NCI-H345 (cell line): ENCODE data around the gene MYBPH.

ENCODE experiments used
- DNase-seq: peaks from one replicate; lab custom pipeline; 2025; lab: John Stamatoyannopoulos, UW

MYBPH gene, protein sequence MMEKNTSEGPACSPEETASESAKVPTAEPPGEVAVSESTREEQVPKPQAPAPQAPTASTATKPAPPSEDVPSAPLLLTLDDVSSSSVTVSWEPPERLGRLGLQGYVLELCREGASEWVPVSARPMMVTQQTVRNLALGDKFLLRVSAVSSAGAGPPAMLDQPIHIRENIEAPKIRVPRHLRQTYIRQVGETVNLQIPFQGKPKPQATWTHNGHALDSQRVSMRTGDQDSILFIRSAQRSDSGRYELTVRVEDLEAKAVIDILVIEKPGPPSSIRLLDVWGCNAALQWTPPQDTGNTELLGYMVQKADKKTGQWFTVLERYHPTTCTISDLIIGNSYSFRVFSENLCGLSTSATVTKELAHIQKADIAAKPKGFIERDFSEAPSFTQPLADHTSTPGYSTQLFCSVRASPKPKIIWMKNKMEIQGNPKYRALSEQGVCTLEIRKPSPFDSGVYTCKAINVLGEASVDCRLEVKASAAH

DNA sequence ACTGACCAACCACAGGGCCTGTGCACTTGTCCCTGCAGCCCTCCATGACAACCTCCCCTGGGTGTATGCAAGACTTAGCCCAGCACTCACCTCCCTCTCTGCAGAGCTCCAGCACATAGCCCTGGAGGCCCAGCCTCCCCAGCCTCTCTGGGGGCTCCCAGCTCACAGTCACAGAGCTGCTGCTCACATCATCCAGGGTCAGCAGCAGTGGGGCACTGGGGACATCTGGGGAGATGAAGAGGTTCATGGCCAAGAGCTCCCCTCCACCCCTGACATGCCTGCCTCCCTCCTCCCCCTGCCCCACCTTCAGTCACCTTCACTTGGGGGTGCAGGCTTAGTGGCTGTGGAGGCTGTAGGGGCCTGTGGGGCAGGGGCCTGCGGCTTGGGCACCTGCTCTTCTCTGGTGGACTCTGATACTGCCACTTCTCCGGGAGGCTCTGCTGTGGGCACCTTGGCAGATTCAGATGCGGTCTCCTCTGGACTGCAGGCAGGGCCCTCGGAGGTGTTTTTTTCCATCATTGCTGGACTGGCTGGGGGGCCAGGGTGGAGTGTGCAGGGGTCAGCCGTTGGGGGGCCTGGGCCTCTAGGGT, at the start of gene MYBPH:
MYBPH (minus strand) TSS at position 590 of the 590 bp plus-strand sequence; CDS start at position 519, 71 bp downstream.
- no peak for DNase-seq

DNA sequence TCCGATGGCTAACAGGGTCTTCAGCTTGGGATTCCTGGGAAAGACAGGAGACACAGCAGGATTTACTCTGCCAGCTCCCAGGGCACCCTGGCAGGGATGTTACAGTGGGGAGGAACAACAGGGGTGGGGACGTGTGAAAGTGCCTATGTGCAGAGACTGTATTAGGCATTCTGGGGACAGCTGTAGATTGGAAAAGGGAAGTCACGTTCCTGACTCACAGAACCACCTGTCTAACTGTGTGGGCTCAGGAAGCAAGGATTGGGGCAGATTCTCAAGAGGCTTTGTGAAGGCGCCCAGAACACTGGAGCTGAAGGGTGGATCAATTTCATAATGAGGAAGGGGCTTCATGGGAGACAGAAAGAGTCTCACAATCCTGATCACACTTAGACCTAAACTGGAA, 49.4 kb upstream of the MYBPH start:
- no peak for DNase-seq

DNA sequence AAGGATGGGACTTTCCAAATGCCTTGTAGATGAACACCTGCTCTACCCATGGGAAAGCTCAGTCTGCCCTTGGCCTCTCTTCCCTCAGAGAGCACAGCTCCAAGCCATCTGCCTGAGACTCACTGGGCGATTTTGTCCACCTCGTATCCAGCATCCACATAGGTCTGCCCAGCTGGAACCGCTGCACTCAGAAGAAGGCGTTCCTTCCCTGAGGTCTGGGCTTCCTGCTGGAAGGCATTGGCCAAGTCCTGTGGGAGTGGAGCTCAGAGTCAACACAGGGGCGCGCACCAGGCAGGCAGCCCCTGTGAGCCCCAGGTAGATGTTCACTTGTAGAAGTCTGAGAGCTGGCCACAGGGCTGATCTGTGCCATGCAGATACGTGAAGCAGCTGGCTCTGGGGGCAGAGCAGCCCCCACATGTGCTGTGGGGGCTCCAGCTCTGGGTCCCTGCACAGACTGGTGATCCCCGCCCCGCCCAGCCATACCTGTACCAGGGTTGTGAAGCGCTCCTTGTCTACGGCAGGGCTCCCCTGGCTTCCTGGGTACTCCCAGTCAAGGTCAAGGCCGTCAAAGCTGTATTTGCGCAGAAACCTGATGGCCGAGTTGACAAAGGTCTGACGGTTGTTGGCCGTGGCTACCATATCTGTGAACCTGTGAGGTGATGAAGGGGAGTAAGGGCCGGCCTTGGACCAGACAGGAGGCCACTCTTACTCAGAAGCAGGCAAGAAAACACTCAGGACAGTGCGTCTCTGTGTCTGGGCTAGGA, 47.6 kb upstream of the MYBPH start:
- no peak for DNase-seq

DNA sequence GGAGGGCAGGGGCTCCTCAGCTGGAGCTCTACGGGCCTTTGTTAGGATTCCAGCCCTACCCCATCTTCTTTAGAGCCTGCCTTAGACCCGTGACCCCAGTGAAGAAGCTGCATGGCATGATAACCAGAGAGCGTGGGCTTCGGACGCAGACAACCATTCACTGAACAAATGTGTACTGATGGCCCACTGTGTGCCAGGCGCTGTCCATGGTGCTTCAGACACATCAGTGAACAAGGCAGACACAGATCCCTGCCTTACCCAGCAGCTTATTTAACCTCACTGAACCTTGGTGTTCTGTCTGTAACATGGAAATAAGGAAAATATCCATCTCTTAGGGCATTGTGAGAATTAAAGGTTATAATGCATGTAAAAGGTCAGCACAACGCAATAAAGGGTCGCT, 44.3 kb upstream of the MYBPH start:
- no peak for DNase-seq

DNA sequence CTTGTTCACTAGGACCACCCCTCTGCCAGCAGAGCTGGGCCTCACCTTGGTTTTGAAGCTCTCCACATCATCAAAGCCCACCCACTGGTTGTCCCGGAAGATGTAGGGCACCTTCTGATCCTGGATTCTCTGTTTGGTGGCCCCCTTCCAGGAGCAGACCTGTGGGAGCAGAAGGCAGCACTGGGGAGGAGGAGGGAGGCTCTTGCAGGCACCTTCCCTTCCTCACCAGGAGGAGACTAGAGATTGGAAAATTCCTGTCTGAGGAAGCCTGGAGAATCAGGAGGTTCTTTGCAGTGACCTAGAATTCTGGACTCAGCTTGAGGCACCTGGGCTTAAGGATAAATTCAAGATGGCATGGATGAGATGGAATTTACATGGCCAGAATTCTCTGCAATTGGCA, 43.5 kb upstream of the MYBPH start:
- no peak for DNase-seq

DNA sequence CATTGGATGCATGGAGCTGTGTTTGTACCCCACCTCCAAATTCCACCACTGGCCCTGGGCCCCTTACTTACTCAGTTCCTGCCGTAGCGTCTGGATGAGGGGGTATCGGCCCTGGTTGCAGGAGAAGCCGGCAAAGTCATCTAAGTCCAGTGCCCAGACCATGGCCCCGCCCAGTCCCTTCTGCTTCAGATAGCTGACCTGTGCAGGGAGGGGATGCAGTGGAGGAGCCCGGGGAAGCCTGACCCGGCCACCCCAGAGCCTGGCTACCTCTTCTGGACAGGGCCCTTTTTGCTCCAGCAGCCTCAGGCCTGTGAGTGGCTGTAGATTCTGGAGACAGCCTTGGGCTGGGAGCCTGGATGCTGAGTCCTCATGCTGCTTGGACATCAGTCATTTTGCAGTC, 42.0 kb upstream of the MYBPH start:
- no peak for DNase-seq

DNA sequence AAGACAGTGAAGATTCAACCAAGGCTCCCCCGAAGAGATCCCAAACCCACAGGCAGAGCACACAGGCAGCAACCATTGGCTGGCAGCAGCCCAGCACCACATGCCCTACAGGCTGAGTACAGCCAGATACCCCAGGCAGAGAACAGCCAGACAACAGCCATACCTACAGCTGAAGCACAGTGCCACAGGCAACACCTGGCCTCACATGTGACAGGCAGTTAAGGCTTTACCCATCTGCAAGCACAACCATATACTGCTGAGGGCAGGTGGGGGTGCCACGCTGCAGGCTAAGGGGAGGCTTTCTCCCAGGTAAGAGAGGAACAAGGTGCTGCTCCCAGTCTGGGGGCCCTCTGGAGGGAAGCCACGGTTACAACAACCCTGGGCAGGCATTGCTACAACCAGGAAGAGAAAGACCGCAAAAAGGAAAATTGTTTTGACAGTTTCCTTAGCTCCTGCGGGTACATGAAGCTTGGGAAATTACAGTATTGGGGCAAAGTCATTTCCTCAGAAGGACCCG, 41.6 kb upstream of the MYBPH start:
- no peak for DNase-seq

DNA sequence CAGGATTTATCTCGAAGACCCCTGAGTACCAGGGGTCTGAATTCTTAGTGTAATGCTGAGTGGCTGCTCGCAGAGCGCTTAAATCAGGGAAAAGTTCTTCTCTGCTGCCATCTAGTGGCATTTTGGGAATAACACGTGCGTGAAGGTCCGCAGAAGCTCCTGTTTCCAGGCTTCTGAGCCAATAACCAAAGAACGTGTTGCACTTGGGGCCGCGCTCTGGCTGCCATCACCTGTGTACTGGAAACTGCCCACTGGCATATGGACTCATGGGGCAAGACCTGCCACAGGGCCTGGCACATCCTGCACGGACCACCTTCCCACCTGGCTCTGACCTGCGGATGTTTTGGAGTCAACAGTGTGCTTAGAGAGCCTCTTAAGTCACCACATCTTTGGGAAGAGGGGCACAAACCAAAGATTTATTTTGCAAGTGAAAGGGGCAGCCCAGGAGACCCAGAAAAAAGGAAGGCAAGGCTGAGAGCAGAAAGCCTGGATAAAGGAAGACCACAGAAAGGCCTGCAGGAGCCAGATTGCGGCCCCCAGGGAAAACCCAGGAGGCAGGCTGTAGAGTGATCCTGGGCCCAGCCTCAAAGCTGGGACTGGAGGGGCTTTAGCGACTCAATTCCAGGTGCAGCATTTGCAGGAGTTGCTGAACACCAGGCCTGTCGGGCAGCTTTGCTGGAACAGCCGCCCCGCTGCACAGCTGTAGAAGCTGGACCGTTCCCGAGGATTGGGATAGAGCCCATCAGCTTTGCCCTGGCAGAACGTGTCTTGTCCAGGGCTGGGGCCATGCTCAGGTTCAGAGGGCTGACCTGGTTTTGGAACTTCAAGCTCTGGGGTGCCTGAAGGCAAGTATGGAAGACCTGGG, 40.9 kb upstream of the MYBPH start:
- DNase-seq = peak; percentile 78

DNA sequence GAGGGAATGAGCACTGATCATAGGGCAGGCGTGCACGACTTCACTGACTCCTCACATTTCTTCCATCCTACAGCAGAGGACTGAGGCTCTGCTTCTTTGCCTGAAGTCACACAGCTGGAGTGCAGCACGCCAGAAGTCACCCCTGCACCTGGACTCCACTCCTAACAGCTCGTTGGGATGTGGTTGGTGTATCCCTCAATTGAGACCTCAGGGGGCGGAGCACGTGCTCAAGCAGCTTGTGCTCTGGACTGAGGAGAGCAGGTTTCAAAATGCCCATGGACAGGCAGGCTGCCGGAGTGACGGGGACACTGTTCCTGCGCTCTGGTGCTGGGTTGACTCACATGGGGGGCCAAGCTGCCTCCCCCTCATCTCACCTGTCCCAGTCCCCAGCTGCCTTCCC, 39.9 kb upstream of the MYBPH start:
- DNase-seq = peak; percentile 3

DNA sequence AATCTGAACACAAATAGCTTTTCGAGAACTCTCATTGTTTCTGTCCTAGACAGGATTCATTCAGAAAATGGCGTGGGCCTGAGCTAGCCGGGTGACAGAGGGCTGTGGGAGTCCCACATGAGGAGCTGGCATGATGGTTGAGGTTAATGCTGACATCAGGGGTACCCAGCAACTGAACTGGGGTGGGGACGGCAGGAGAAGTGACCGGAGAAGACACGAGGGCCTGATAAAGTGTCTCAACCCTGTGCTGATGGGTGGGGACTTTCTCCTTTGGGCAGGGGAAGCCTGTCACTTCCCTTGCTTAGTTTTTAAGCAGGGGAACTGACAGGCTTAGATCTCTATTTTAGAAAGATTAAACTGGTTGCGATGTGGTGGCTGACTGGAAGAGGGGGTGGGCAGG, 39.2 kb upstream of the MYBPH start:
- DNase-seq = no peak

DNA sequence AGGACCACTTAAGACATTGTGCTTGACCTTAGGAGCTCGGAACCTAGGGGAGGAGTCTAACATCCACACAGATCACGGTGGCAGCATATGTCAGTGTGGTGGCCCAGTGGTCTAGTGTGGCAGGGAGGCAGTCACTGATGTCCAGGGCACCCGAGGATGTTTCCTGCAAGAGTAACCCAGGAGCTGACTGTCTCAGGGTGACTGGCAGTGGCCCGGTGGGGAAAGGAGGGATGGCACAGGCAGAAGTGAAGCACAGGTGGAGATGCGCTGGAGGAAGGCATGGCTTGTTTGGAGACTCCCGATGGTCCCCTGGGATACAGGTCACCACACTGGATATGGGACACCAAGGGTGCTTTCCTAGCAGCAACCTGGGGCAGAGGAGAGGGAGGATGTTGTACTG, 37.5 kb upstream of the MYBPH start:
- DNase-seq = no peak

DNA sequence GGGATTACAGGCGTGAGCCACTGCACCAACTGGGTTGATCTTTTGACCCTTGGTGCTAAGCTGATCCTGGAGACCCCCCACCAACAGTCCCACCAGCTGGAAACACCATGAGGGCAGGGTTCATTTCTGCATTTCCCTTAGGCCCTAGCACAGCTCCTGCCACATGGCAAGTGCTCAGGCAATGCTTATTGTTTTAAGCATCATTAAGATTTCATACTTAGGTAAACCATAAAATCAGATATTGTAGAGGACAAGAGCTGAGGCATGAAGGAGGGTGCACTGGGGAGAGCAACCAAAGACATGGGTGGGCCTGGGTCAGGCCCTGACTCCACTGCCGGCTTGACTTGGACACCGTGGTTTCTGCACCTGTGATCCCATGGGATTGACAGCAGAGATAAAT, 36.2 kb upstream of the MYBPH start:
- no peak for DNase-seq

DNA sequence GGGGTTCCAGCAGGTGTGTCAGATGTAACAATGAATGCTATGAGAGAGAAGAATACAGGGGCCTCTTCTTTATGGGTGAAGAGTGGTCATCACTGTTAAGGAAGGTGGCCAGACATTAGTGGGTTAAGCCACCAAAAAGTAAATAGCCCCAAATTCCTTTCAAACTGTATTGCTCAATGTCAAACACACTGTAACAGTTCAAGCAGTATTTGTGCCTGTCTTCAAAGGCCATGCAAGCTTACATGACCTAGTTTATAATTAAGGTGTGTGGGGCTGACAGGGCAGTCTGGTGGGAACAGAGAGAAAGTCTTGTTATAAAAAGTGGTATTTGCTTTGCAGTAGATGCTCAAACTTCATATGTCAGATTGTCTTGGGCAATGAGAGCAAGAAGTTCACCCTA, 35.4 kb upstream of the MYBPH start:
- DNase-seq = no peak

DNA sequence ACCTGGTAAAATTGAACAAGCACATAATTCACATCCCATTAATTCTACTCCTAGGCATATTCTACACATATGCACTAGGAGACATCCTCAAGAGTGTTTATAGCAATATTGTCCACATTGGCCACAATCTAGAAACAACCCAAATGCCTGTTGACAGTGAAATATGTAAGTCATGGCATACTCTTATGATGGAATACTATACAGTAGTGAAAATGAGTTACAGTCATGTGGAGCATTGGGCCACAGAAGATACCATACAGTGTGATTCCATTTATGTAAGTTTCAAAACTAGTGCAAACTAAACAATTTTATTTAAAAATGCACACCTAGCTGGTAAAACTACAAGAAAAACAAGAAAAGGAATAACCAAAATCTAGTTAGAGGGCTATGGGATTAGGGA, 34.7 kb upstream of the MYBPH start:
- DNase-seq = no peak

DNA sequence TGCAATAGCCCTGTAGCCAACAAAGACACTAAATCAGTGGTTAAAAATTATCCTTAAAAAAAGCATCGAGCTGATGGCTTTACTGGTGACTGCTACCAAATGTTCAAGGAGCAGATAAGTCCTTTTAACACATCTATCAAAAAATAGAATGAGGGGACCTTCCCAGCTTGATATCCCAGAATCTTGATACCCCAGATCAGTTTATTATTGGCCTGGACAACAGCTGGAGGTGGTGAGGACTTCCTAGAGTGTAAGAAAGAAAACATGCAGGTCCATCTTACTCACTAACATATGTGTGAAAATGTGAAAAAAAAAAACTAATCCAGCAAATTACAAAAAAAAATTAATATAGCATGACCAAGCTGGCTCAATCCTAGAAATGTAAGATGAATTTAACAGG, 32.6 kb upstream of the MYBPH start:
- no peak for DNase-seq

DNA sequence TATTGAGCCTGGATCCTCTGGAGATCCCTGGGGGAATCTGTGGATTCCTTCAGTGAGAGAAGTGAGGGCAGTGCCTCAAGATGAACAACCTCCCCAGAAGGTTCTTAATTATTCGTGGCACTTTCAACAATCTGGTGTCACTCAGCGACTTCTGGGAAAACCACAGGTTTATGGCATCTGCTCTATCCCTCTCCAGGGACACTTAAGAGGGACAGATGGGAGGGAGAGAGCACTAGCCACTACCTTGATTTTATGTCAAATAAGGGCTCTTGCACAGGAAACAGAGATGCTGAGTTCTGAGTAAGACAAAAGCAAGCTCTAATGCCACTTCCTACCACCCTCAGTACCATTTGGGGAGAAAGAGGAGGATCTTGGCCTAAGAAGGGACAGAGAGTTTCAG, 32.1 kb upstream of the MYBPH start:
- no peak for DNase-seq

DNA sequence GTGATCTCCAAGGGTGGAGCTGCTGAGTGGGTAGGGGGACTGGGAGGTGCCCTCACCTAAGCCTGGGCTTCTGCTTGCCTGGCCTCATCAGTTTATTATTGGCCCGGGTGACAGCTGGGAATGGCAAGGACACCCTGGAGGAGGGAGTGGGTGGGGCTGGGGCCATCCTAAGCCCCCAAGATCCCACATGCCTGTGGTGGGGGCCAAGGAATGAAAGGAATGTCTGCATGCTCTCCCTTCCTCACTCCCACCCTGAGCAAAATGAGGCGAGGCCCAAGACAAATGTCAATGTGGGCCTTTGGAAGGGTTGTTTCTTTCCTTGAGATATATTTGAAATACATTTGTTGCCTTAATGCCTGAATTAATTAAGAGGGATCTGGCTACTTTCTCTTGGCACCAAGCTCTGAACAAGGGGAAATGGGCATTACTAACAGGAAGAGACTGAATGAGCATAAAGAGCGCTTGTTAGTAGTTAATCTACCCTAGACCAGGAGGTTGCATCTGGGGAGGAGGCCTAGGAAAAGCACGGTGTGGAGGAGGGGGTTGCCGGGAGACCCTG, 30.6 kb upstream of the MYBPH start:
- DNase-seq = no peak

DNA sequence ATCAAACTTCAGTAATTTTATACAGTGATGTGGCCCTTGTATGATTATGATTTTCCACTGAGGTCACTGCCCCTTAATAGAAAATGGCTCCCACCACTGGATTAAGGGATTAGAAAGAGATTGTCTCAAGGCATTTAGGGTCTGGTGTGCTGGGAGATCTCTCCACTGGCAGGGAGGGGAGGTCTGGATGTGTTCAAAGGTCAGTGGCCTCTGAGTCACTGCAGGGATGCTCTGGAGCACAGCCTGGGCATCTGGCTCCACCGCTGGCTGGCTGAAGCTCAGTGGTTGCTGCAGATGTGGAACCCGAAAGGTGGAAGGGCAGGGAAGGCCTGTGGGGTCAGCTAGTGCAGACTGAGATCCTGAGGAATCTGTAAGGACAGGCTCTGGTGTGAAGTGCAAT, 29.1 kb upstream of the MYBPH start:
- no peak for DNase-seq

DNA sequence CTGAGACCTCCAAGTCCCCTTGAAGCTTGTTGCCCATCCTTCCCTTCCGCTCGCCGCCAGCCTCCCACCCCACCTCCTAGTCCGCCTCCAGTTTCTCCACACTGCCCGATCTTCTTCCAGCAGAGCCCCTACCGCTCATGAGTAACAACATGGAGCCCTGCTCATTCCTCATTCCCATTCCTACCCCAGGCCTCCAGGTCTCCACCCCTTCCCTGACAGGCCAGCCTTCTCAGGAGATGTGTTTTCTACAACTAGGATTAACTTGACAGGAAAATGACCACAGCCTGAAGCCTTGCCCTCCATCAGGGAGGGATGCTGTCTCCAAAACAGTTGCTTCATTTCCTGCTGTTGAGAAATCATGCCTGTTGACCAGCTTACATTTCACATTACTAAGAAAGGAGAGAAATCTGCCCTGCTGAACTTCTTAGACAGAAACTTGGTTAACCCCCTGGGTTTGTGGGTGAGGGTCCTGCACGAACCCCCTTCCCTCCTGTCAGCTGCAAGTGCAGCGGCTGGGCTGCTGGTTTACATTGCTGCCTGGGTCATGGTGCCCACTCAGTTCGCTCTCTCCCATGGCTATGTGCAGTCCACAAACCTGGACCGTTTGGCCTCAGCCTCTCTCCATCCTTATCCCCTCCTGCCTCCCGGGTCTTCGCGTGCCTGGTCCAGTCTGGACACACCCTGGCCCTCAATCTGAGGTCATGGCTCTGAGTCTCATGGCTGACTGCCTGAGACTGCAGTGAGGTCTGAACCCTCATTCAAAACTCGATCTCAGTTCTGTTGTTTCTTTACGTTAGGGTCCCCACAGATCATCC, 27.0 kb upstream of the MYBPH start:
- DNase-seq = no peak

DNA sequence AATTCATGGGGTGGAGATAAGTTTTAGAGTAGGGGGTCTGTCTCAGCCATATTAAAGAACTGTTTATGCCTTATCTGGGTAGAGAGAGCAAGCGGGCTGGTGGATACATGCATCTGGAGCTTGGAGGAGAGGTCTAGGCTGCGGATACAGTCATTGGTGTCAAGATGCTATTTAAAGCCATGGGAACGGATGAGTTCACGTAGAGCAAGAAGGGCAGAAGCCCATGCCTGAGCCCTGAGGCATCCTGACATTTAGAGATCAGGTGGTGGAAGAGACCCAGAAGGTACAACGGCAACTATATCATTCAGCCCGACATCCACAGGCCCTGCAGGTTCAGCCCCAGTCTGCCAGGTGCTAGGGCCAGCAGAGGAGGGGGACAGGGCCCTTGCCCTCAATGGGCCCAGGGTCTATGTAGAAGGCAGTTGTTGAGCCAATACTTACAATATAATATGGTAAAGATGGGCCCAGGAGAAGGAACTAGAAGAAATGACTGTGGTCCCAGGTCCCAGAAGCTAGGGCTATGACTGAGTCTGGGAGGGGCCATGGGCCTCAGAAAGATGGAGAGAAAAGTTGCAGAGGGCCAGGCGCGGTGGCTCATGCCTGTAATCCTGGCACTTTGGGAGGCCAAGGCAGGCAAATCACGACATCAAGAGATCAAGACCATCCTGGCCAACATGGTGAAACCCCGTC, 26.0 kb upstream of the MYBPH start:
- DNase-seq = no peak
